Left lung (tissue), 10 donors: ENCODE measurements around the gene BPIFB2. TPM values are rescaled to one million over a fixed set of nuclear protein-coding genes. Genes with fewer than 3 reads are reported as not detected.

ENCODE experiments used
- ATAC-seq: fragments of 200-7000 bp; cut with Tn5 transposase; one replicate; pipeline ENCODE4 v1.9.1; 2020; ENCODE audit warnings: moderate library complexity
- DNase-seq, 4 donors: peaks; one replicate each; pipeline ENCODE4 v3.0.0-alpha.2; 2013 to 2020
- H3K27ac ChIP-seq, 2 donors: fragments of 200-600 bp; sonication (generic) in 1 of 2; one replicate each; pipeline versions ENCODE4 v1.5.0 to v1.8.0; 2020 to 2021
- H3K27me3 ChIP-seq, 2 donors: fragments of 200-600 bp; sonication (generic) in 1 of 2; one replicate each; pipeline versions ENCODE4 v1.5.0 to v1.8.0; 2020 to 2021
- H3K36me3 ChIP-seq, 2 donors: fragments of 200-600 bp; sonication (generic) in 1 of 2; one replicate each; pipeline versions ENCODE4 v1.5.0 to v1.8.0; 2020 to 2021
- H3K4me1 ChIP-seq, 2 donors: fragments of 200-600 bp; one replicate each; pipeline ENCODE4 v1.8.0; 2021
- H3K4me3 ChIP-seq, 2 donors: fragments of 200-600 bp; sonication (generic) in 1 of 2; one replicate each; pipeline versions ENCODE4 v1.5.0 to v1.8.0; 2020 to 2021; ENCODE audit warnings: mild to moderate bottlenecking in 1 of 2
- H3K9me3 ChIP-seq, 2 donors: fragments of 200-600 bp; sonication (generic) in 1 of 2; one replicate each; pipeline versions ENCODE4 v1.5.0 to v1.8.0; 2020 to 2021
- intact Hi-C, 2 donors: fragments of 100-400 bp; cut with DNase I; formaldehyde crosslinking; loops; one replicate each; pipeline versions ENCODE4 v1.11.2 to v1.14.2; 2022
- polyA plus RNA-seq, 6 donors: library from polyadenylated mRNA; unstranded; fragments of 120-200 nt; gene quantifications; one replicate each; pipeline ENCODE4 v1.2.1, GENCODE V29; 2013; ENCODE audit not compliant: insufficient read length in 6 of 6
- total RNA-seq, 2 donors: library from RNA; stranded (reverse); fragmentation: NEBNext Ultra II Directional; extraction: Animal tissue kit (Norgen Biotek cat#: 25700); gene quantifications; one replicate each; pipeline ENCODE4 v1.2.1, GENCODE V29; 2021
- TF ChIP-seq, protein P1 (sequence below), 2 donors: fragments of 200-600 bp; sonication (generic) in 1 of 2; IDR thresholded peaks; one replicate each; pipeline versions ENCODE4 v1.5.0 to v1.8.0; 2021; ENCODE audit warnings: antibody characterized with exemption in 2 of 2
- donor health status: DM: no; HTN: yes; CAD: no.
- donor health status: DM: no; HTN: no; CAD: no.

The BPIFB2 gene
- total and polyA plus RNA-seq, 8 donors: 0.65 TPM; not detected in 7

DNA sequence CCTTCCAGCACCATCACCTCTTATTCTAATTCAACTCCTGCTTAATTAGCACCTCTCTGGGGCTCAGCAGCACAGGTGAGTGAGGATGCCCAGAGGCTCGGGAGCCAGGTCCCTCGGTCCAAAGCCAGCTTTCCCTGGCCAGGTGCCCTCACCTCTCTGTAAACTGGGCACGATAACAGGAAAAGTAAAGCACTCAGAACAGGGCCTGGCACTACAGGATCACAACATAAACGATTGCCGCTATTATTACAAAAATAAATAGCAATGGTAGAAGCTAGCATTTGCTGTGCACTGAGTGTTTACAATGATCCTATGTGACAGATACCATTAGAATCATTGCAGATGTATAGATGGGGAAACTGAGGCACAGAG is 2.6 kb downstream of the BPIFB2 start:
- Histone ChIP-seq H3K4me1 (no peaks in the 10 kb centered on the region), H3K27ac (no peak overlapping the region), H3K4me3 (no peak overlapping the region), H3K36me3 (no peaks in the 10 kb centered on the region), H3K27me3 (peaks cover 0 to 41% of the 10 kb centered on the region in 2 donors), H3K9me3 (peaks cover 0 to 2% of the 10 kb centered on the region in 2 donors)
- intact Hi-C loops: no loop called here
- DNase-seq (no peak), ATAC-seq (no peak)
- TF ChIP-seq, protein P1, sequence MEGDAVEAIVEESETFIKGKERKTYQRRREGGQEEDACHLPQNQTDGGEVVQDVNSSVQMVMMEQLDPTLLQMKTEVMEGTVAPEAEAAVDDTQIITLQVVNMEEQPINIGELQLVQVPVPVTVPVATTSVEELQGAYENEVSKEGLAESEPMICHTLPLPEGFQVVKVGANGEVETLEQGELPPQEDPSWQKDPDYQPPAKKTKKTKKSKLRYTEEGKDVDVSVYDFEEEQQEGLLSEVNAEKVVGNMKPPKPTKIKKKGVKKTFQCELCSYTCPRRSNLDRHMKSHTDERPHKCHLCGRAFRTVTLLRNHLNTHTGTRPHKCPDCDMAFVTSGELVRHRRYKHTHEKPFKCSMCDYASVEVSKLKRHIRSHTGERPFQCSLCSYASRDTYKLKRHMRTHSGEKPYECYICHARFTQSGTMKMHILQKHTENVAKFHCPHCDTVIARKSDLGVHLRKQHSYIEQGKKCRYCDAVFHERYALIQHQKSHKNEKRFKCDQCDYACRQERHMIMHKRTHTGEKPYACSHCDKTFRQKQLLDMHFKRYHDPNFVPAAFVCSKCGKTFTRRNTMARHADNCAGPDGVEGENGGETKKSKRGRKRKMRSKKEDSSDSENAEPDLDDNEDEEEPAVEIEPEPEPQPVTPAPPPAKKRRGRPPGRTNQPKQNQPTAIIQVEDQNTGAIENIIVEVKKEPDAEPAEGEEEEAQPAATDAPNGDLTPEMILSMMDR (IDR thresholded peaks at IDR 0.05): no peak

DNA sequence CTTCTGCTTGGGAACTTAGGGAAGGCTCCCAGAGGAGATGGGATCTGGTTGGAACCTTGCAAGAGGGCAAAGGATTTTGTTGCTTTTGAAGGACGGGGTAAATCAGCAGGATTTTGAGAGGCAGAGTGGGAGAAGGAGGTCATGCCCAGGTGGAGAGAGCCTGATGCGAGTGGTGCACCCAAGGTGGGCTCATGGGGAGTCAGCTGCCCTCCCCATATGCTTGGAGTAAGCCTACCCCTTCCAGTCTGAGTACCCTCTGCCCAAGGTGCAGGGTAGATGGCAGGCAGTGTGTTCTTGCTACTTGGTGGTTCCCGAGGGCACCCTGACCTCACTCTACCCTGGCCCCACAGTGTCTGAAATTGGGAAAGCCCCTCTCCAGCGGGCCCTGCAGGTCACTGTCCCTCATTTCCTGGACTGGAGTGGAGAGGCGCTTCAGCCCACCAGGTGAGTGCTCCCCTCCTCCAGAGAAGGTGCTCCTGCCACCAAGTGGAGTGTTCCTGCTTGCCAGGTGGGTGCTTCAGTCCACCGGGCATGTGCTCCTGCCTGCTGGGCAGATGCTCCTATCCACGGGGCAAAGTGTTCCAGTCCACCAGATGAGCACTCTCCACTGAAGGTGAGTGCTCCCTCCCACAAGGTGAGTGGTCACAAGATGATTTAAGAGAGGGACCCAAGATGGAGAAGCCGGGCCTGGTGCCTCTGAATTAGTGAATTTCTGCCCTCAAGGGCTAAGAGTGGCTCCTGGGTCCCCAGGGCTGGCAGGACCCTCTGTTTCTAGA is 3.4 kb downstream of the BPIFB2 start:
- intact Hi-C loops: no loop called here
- ATAC-seq: no peak
- H3K9me3 ChIP-seq: no peaks in the 10 kb centered on the region
- H3K27ac ChIP-seq: no peak overlapping the region
- DNase-seq: no peak
- H3K36me3 ChIP-seq: no peaks in the 10 kb centered on the region
- no peaks in the 10 kb centered on the region for H3K4me1 ChIP-seq
- no peak overlapping the region for H3K4me3 ChIP-seq
- H3K27me3 ChIP-seq: peaks cover 0 to 47% of the 10 kb centered on the region in 2 donors
- TF ChIP-seq, protein P1 (IDR thresholded peaks at IDR 0.05): no peak

DNA sequence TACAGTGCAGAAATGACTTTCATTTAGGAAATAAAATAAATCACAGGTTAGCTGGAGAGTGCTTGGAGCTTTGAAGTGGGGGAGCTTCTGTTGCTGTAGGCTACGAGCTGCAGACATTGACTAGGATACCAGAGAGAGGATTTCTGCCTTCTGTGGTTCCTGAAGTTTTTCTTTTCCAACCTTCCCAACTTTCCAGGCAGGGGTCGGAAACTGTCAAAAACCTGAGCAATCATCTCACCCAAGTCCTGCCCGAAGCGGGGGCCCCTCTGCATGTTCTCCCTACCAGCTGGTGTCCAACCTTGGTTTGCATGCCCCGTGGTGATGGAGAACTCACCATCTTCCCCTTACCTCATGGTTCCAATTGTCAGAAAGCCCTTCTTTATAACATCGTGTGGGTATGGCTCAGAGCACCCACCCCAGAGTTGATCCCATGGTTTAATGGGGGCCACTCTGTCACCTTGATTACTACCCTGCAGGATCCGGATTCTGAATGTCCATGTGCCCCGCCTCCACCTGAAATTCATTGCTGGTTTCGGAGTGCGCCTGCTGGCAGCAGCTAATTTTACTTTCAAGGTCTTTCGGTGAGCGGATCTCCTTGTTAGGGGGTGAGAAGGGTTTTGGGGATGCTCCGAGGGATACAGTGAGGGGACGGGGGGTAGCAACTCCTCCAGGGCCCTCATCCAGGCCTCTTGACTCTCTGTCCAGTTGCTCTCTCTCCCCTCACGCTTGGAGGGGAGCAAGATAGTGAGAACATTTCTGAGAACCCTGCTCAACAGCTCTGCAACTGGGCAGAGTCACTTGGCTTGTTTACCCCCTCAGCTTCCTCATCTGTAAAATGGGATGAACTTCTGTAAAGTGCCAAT is 5.1 kb downstream of the BPIFB2 start:
- H3K27me3 ChIP-seq: peaks cover 0 to 55% of the 10 kb centered on the region in 2 donors
- no peaks in the 10 kb centered on the region for H3K9me3 ChIP-seq
- TF ChIP-seq, protein P1 (IDR thresholded peaks at IDR 0.05): no peak
- ATAC-seq: no peak
- no peaks in the 10 kb centered on the region for H3K4me1 ChIP-seq
- no peak overlapping the region for H3K4me3 ChIP-seq
- DNase-seq: no peak
- no peak overlapping the region for H3K27ac ChIP-seq
- intact Hi-C loops: no loop called here
- no peaks in the 10 kb centered on the region for H3K36me3 ChIP-seq

DNA sequence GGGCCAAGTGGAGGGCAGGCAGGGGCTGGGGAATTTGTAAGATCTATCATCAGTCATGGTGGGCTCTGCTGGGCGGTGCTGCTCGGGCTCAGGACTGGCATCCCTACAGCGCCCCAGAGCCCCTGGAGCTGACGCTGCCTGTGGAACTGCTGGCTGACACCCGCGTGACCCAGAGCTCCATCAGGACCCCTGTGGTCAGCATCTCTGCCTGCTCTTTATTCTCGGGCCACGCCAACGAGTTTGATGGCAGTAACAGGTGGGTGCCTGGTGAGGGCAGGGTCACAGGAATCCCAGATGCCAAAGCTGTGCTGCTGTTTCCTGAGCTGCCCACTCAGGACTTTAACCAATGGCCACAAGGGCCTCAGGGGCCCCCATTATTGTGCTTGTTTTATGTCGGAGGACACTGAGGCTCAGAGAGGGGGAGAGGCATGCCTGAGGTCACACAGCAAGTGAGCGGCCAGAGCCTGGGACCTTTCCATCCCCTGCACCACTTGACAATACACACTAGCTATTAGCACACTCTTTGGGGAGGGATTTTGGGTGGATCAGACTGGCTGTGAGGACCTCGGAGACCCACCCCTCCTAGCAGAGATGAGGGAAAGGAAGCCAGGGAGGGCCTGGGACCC is 6.3 kb downstream of the BPIFB2 start:
- Histone ChIP-seq H3K4me1 (no peaks in the 10 kb centered on the region), H3K4me3 (no peak overlapping the region), H3K9me3 (no peaks in the 10 kb centered on the region), H3K36me3 (no peaks in the 10 kb centered on the region), H3K27me3 (peaks cover 0 to 55% of the 10 kb centered on the region in 2 donors), H3K27ac (no peak overlapping the region)
- TF ChIP-seq, protein P1 (IDR thresholded peaks at IDR 0.05): no peak
- intact Hi-C loops: no loop called here
- ATAC-seq: no peak
- DNase-seq: no peak
